Breast epithelium (tissue), 3 donors: ENCODE data around the gene NEGR1.

ENCODE experiments used
- POLR2AphosphoS5 ChIP-seq, 3 donors: sonication (generic); formaldehyde crosslinking; IDR thresholded peaks; one replicate each; pipeline ENCODE4 v1.6.1; 2017; ENCODE audit warnings: antibody characterized with exemption in 3 of 3
- TF ChIP-seq, protein P1 (sequence below), 3 donors: fragments of 450-650 bp; IDR thresholded peaks; one replicate each; pipeline ENCODE4 v1.5.1; 2016 to 2017; ENCODE audit warnings: antibody characterized with exemption in 3 of 3, mild to moderate bottlenecking in 3 of 3, moderate library complexity in 3 of 3

DNA sequence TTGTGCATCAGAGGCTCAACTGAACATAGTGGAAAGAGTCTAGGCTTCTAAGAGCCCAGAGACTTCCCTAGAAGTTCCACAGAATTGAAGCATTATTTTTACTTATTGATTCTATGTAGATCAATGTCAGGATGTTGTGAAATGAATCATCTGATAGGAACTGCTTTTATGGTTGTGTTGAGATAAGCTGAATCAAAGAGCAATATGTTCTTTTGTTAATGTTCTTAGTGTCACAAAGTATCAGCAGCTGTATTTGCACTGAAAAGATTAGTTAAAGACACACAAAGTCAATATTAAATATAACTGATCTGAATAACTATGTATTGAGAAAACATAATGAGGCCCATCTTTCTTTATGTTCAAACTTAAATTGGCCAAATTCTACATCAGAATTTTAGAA is 770.8 kb downstream of the NEGR1 start:
- TF ChIP-seq, protein P1, sequence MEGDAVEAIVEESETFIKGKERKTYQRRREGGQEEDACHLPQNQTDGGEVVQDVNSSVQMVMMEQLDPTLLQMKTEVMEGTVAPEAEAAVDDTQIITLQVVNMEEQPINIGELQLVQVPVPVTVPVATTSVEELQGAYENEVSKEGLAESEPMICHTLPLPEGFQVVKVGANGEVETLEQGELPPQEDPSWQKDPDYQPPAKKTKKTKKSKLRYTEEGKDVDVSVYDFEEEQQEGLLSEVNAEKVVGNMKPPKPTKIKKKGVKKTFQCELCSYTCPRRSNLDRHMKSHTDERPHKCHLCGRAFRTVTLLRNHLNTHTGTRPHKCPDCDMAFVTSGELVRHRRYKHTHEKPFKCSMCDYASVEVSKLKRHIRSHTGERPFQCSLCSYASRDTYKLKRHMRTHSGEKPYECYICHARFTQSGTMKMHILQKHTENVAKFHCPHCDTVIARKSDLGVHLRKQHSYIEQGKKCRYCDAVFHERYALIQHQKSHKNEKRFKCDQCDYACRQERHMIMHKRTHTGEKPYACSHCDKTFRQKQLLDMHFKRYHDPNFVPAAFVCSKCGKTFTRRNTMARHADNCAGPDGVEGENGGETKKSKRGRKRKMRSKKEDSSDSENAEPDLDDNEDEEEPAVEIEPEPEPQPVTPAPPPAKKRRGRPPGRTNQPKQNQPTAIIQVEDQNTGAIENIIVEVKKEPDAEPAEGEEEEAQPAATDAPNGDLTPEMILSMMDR (IDR thresholded peaks at IDR 0.05), result no peak
- no peak for TF ChIP-seq POLR2AphosphoS5 (IDR thresholded peaks at IDR 0.05)
